CD14-positive monocyte (primary cell): Measurements from ENCODE around the gene NR3C1. TPM values are rescaled to one million over a fixed set of nuclear protein-coding genes. Genes with fewer than 3 reads are reported as not detected.

Experiments
- DNase-seq, 3 donors: peaks; one replicate each; pipeline ENCODE4 v3.0.0-alpha.2; 2011 to 2022
- H2AFZ ChIP-seq: 2 replicates; pipeline ENCODE4 v1.6.0; 2012; ENCODE audit warnings: mild to moderate bottlenecking, low read depth, low read length, inconsistent platforms; ENCODE audit not compliant: insufficient read depth, poor library complexity, severe bottlenecking
- H3K27ac ChIP-seq, 2 donors: 1 replicate in 1 of 2; 2 replicates in 1 of 2; pipeline ENCODE4 v1.5.1; 2012 to 2013; ENCODE audit warnings: low read length in 2 of 2, control low read depth in 1 of 2, inconsistent platforms in 1 of 2, low read depth in 1 of 2, mild to moderate bottlenecking in 1 of 2
- H3K27me3 ChIP-seq, 2 donors: one replicate each; pipeline versions ENCODE4 v1.6.0 to v1.6.1; 2011 to 2013; ENCODE audit warnings: low read length in 2 of 2; ENCODE audit not compliant: control insufficient read depth in 2 of 2, insufficient read depth in 2 of 2
- H3K36me3 ChIP-seq, 2 donors: replicated peaks in 1 of 2; 1 replicate in 1 of 2; 2 replicates in 1 of 2; pipeline versions ENCODE4 v1.5.1 to v1.6.1; 2012 to 2013; ENCODE audit warnings: low read length in 2 of 2, control low read depth in 1 of 2, inconsistent platforms in 1 of 2, mild to moderate bottlenecking in 1 of 2; ENCODE audit not compliant: insufficient read depth in 2 of 2, control insufficient read depth in 1 of 2
- H3K4me1 ChIP-seq, 2 donors: 1 replicate in 1 of 2; 2 replicates in 1 of 2; pipeline versions ENCODE4 v1.5.1 to v1.6.1; 2012 to 2013; ENCODE audit warnings: low read length in 2 of 2, control low read depth in 1 of 2, inconsistent platforms in 1 of 2, mild to moderate bottlenecking in 1 of 2, moderate library complexity in 1 of 2; ENCODE audit not compliant: insufficient read depth in 2 of 2, control insufficient read depth in 1 of 2
- H3K4me2 ChIP-seq: replicated peaks from 2 replicates; pipeline ENCODE3; 2012; ENCODE audit warnings: low read length, moderate library complexity, mild to moderate bottlenecking; ENCODE audit not compliant: poor library complexity, severe bottlenecking; ENCODE audit errors: extremely low read depth
- H3K4me3 ChIP-seq, 3 experiments: fragments of 200-600 bp in 1 of 3; sonication (generic) in 1 of 3; replicated peaks in 1 of 3; 1 replicate in 2 of 3; 2 replicates in 1 of 3; pipeline ENCODE4 v1.5.1; 2011 to 2013; ENCODE audit warnings: low read length in 3 of 3, mild to moderate bottlenecking in 3 of 3, control low read depth in 2 of 3, low read depth in 2 of 3, inconsistent platforms in 1 of 3, moderate library complexity in 1 of 3
- H3K79me2 ChIP-seq: 2 replicates; pipeline ENCODE4 v1.6.0; 2012; ENCODE audit warnings: mild to moderate bottlenecking, control low read depth, inconsistent platforms, low read length, moderate library complexity; ENCODE audit not compliant: insufficient read depth
- H3K9ac ChIP-seq: 2 replicates; pipeline ENCODE4 v1.6.0; 2017; ENCODE audit warnings: low read length, mild to moderate bottlenecking; ENCODE audit not compliant: insufficient read depth, poor library complexity, severe bottlenecking
- H3K9me3 ChIP-seq, 2 donors: replicated peaks in 1 of 2; 1 replicate in 1 of 2; 2 replicates in 1 of 2; pipeline versions ENCODE4 v1.5.1 to v1.6.1; 2012 to 2013; ENCODE audit warnings: low read length in 2 of 2, control low read depth in 1 of 2; ENCODE audit not compliant: control insufficient read depth in 1 of 2, insufficient read depth in 1 of 2
- H4K20me1 ChIP-seq: 2 replicates; pipeline ENCODE4 v1.6.0; 2012; ENCODE audit warnings: mild to moderate bottlenecking, low read length, control low read depth, moderate library complexity; ENCODE audit not compliant: insufficient read depth
- H3K27ac Mint-ChIP-seq, 7 donors: one replicate each; pipeline ENCODE4 v1.8.0; 2020; ENCODE audit warnings: mild to moderate bottlenecking in 7 of 7, mixed read lengths in 7 of 7, moderate library complexity in 6 of 7, inconsistent platforms in 2 of 7
- H3K27me3 Mint-ChIP-seq, 3 donors: one replicate each; pipeline ENCODE4 v1.8.0; 2021 to 2022; ENCODE audit warnings: low read depth in 3 of 3, mild to moderate bottlenecking in 3 of 3, mixed read lengths in 3 of 3, moderate library complexity in 3 of 3, inconsistent platforms in 1 of 3
- H3K36me3 Mint-ChIP-seq, 2 donors: one replicate each; pipeline ENCODE4 v1.8.0; 2020; ENCODE audit warnings: mixed read lengths in 2 of 2, inconsistent platforms in 1 of 2, mild to moderate bottlenecking in 1 of 2
- H3K4me1 Mint-ChIP-seq: one replicate; pipeline ENCODE4 v1.8.0; 2020; ENCODE audit warnings: mild to moderate bottlenecking, mixed read lengths
- H3K4me3 Mint-ChIP-seq, 2 donors: one replicate each; pipeline ENCODE4 v1.8.0; 2020; ENCODE audit warnings: mild to moderate bottlenecking in 2 of 2, mixed read lengths in 2 of 2, moderate library complexity in 1 of 2
- H3K9me3 Mint-ChIP-seq, 7 donors: one replicate each; pipeline ENCODE4 v1.8.0; 2020 to 2022; ENCODE audit warnings: mixed read lengths in 7 of 7, mild to moderate bottlenecking in 6 of 7, moderate library complexity in 6 of 7, inconsistent platforms in 2 of 7
- CTCF ChIP-seq: fragments of 200-600 bp; IDR thresholded peaks from one replicate; pipeline ENCODE4 v1.8.0; 2022; ENCODE audit warnings: antibody characterized with exemption, mild to moderate bottlenecking
- WGBS: methylation state at CpG from one replicate; pipeline ENCODE4 v1.1.5; 2013; ENCODE audit warnings: missing lambda C conversion rate; ENCODE audit not compliant: insufficient coverage; 5-methylcytosine and 5-hydroxymethylcytosine counted together
- intact Hi-C, 2 donors: fragments of 100-400 bp; cut with micrococcal nuclease; formaldehyde crosslinking; loops; one replicate each; pipeline versions ENCODE4 v1.15.0 to v1.15.1; 2023
- polyA plus RNA-seq, 3 donors: library from polyadenylated mRNA; depleted of rRNA in 1 of 3; unstranded in 2 of 3; stranded (reverse) in 1 of 3; fragments of 300-500 nt in 2 of 3; fragments of >200 nt in 1 of 3; fragmentation: Illumina TruSeq in 2 of 3; gene quantifications; 1 replicate in 2 of 3; 2 replicates in 1 of 3; pipeline ENCODE4 v1.2.3, GENCODE V29; 2012 to 2021

Gene NR3C1
- polyA plus RNA-seq, 3 donors = 25.4 to 82.8 (median 75.1) TPM

- H3K9ac ChIP-seq = peak overlapping the region; percentile 97
- WGBS = 0% methylated on average over 9 of the region's 41 CpGs
- peaks cover 25 to 39% of the 10 kb centered on the region in 2 donors for H3K4me1 ChIP-seq
- H3K4me3 ChIP-seq = peak overlapping the region; percentile 64 to 98 (median 88)
- peak overlapping the region; percentile 85 to 93 for H3K4me3 Mint-ChIP-seq
- H3K27me3 Mint-ChIP-seq = no peaks in the 10 kb centered on the region
- peak overlapping the region; percentile 96 to 98 for H3K27ac ChIP-seq
- peak overlapping the region; percentile 91 for H2AFZ ChIP-seq
- peaks cover 28% of the 10 kb centered on the region for H3K4me1 Mint-ChIP-seq
- no peaks in the 10 kb centered on the region for H3K27me3 ChIP-seq
- H3K79me2 ChIP-seq = peaks cover 38% of the 10 kb centered on the region
- peak; percentile 67 to 82 (median 76) for DNase-seq
- H3K36me3 ChIP-seq = peaks cover 9 to 12% of the 10 kb centered on the region in 2 donors
- H4K20me1 ChIP-seq = peaks cover 36% of the 10 kb centered on the region
- TF ChIP-seq CTCF = no peak
- intact Hi-C loops = loop anchor here (2.0 to 10.0 kb wide), 6 partner anchors 30 to 400 kb away; no protein-coding TSS in a partner anchor
- peaks cover 0 to 2% (median 0%) of the 10 kb centered on the region in 7 donors for H3K9me3 Mint-ChIP-seq
- H3K4me2 ChIP-seq = peak overlapping the region; percentile 98
- peak overlapping the region; percentile 98 to 99 (median 99) for H3K27ac Mint-ChIP-seq
- H3K9me3 ChIP-seq = no peaks in the 10 kb centered on the region
- peaks cover 13 to 22% of the 10 kb centered on the region in 2 donors for H3K36me3 Mint-ChIP-seq
These were observed 1.1 kb upstream of the NR3C1 start for GRCh38 chr5:143404416-143405062.

GRCh38 chr5:143403334-143403592 lies 223 bp downstream of the NR3C1 start:
- Histone ChIP-seq H3K9me3 (no peaks in the 10 kb centered on the region), H3K27me3 (no peaks in the 10 kb centered on the region), H3K79me2 (peaks cover 51% of the 10 kb centered on the region), H2AFZ (peak overlapping the region; percentile 58), H3K4me3 (peak overlapping the region; percentile 56 to 98 (median 88)), H3K9ac (peak overlapping the region; percentile 97), H4K20me1 (peaks cover 48% of the 10 kb centered on the region), H3K4me2 (peak overlapping the region; percentile 98), H3K4me1 (peaks cover 31 to 52% of the 10 kb centered on the region in 2 donors), H3K27ac (peak overlapping the region; percentile 96 to 98), H3K36me3 (peaks cover 13 to 24% of the 10 kb centered on the region in 2 donors)
- Mint-ChIP-seq H3K9me3 (peaks cover 0 to 2% (median 0%) of the 10 kb centered on the region in 7 donors), H3K27me3 (no peaks in the 10 kb centered on the region), H3K4me1 (peaks cover 40% of the 10 kb centered on the region), H3K27ac (peak overlapping the region; percentile 85 to 98 (median 93)), H3K4me3 (peak overlapping the region; percentile 90), H3K36me3 (peaks cover 23 to 28% of the 10 kb centered on the region in 2 donors)
- under 1% methylated on average over 26 of the region's 27 CpGs for WGBS
- DNase-seq = peak in 2 of 3 donors; percentile 49 to 73
- intact Hi-C loops = loop anchor here (2.0 to 10.0 kb wide), 6 partner anchors 34 to 398 kb away; no protein-coding TSS in a partner anchor
- TF ChIP-seq CTCF = no peak
